Measurements from ENCODE around the gene ADARB2. TPM values are rescaled to one million over a fixed set of nuclear protein-coding genes. Genes with fewer than 3 reads are reported as not detected.
"Not testable (repeated sequence)": the region's sequence is repeated elsewhere in the genome, so short reads cannot be mapped to it uniquely, and the experiment has no call there.

ADARB2 gene
- total RNA-seq, 1 donor from 2014 or later: 0.06 TPM

- peak; percentile 85 for DNase-seq (ENCODE audit: low spot score)
Observed at GRCh38 chr10:1362589-1363445, 374.5 kb downstream of the ADARB2 start.

GRCh38 chr10:1361411-1362105 is 375.8 kb downstream of the ADARB2 start:
- DNase-seq (ENCODE audit: low spot score): no peak

GRCh38 chr10:1360558-1361164 is 376.7 kb downstream of the ADARB2 start:
- peak; percentile 75 for DNase-seq (ENCODE audit: low spot score)

- DNase-seq (ENCODE audit: low spot score): peak; percentile 83
Observed at GRCh38 chr10:1360011-1360557, 377.2 kb downstream of the ADARB2 start.

GRCh38 chr10:1359626-1359955 is 377.7 kb downstream of the ADARB2 start:
- peak; percentile 83 for DNase-seq (ENCODE audit: low spot score)

GRCh38 chr10:1358860-1359625 is 378.3 kb downstream of the ADARB2 start:
- DNase-seq (ENCODE audit: low spot score): no peak

GRCh38 chr10:1358147-1358546 is 379.2 kb downstream of the ADARB2 start:
- no peak for DNase-seq (ENCODE audit: low spot score)

- DNase-seq (ENCODE audit: low spot score): no peak
Observed at GRCh38 chr10:1356349-1356748, 381.0 kb downstream of the ADARB2 start.

GRCh38 chr10:1354809-1355710 is 382.3 kb downstream of the ADARB2 start:
- DNase-seq (ENCODE audit: low spot score): no peak

- not testable (repeated sequence) for DNase-seq (ENCODE audit: low spot score)
Observed at GRCh38 chr10:1352296-1352695, 385.0 kb downstream of the ADARB2 start.

- no peak for DNase-seq (ENCODE audit: low spot score)
Observed at GRCh38 chr10:1348773-1349050, 388.6 kb downstream of the ADARB2 start.

- no peak for DNase-seq (ENCODE audit: low spot score)
Observed at GRCh38 chr10:1347962-1348772, 389.2 kb downstream of the ADARB2 start.

- DNase-seq (ENCODE audit: low spot score): no peak
Observed at GRCh38 chr10:1347525-1347924, 389.8 kb downstream of the ADARB2 start.

- no peak for DNase-seq (ENCODE audit: low spot score)
Observed at GRCh38 chr10:1346201-1346600, 391.1 kb downstream of the ADARB2 start.

GRCh38 chr10:1345368-1345767 is 392.0 kb downstream of the ADARB2 start:
- DNase-seq (ENCODE audit: low spot score): no peak

- no peak for DNase-seq (ENCODE audit: low spot score)
Observed at GRCh38 chr10:1344846-1345245, 392.5 kb downstream of the ADARB2 start.

GRCh38 chr10:1344408-1344807 is 392.9 kb downstream of the ADARB2 start:
- no peak for DNase-seq (ENCODE audit: low spot score)

- DNase-seq (ENCODE audit: low spot score): no peak
Observed at GRCh38 chr10:1343176-1343575, 394.1 kb downstream of the ADARB2 start.

GRCh38 chr10:1341052-1341451 is 396.3 kb downstream of the ADARB2 start:
- not testable (repeated sequence) for DNase-seq (ENCODE audit: low spot score)

Measured in mesenteric fat pad (tissue), 1 donor.